Neural cell (in vitro differentiated cells): ENCODE data around the gene RAB27A.

Experiments used
- CTCF ChIP-seq: fragments of 450-650 bp; IDR thresholded peaks from 2 replicates; pipeline ENCODE4 v1.5.1; 2014; ENCODE audit warnings: antibody characterized with exemption, mild to moderate bottlenecking, moderate library complexity; ENCODE audit not compliant: poor library complexity, severe bottlenecking
- EZH2 ChIP-seq: fragments of 200-600, 300-800 bp; shearing (Covaris generic), sonication (generic); IDR thresholded peaks from 2 replicates; pipeline ENCODE4 v1.6.1; 2014; ENCODE audit warnings: antibody characterized with exemption, low read length, borderline replicate concordance, mild to moderate bottlenecking; ENCODE audit not compliant: insufficient read depth, poor library complexity, severe bottlenecking
- REST ChIP-seq: IDR thresholded peaks from 2 replicates; pipeline ENCODE4 v1.6.1; 2012; ENCODE audit warnings: borderline replicate concordance
- SMC3 ChIP-seq: fragments of 450-650 bp; conservative IDR thresholded peaks from 2 replicates; pipeline ENCODE4 v1.6.1; 2014; ENCODE audit warnings: antibody characterized with exemption, mild to moderate bottlenecking, moderate library complexity; ENCODE audit not compliant: poor library complexity
- TAF1 ChIP-seq: IDR thresholded peaks from 2 replicates; pipeline ENCODE4 v1.6.1; 2012; ENCODE audit warnings: low read depth

- TF ChIP-seq CTCF = no peak
- TF ChIP-seq SMC3 = no peak
- TF ChIP-seq EZH2 = no peak
- TF ChIP-seq TAF1 = no peak
- TF ChIP-seq REST = no peak
These were observed 12.5 kb downstream of the RAB27A start for GRCh38 chr15:55277116-55277564.
